Measurements from ENCODE around the gene CFHR2. TPM values are rescaled to one million over a fixed set of nuclear protein-coding genes. Genes with fewer than 3 reads are reported as not detected.
"Not testable (repeated sequence)": the region's sequence is repeated elsewhere in the genome, so short reads cannot be mapped to it uniquely, and the experiment has no call there.

CFHR2 gene
- total RNA-seq, 1 donor from 2014 or later: not detected

- DNase-seq; intact Hi-C loops (cut with micrococcal nuclease); ATAC-seq: not testable (repeated sequence)
Measured at GRCh38 chr1:196991919-196992651, 48.5 kb downstream of the CFHR2 start.

DNA sequence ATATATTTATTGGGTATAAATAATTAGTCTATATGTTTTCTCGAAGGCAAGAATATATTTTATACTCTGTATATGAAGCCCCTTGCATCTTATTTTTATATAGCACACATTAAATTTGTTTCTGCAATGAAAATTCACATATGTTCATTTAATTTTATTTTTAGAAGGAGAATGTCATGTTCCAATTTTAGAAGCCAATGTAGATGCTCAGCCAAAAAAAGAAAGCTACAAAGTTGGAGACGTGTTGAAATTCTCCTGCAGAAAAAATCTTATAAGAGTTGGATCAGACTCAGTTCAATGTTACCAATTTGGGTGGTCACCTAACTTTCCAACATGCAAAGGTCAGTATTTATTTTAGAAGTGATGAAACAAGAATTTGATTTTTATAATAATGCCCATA lies 50.4 kb downstream of the CFHR2 start:
- intact Hi-C loops (cut with micrococcal nuclease): no loop called here
- ATAC-seq (no peak), DNase-seq (no peak)

- no peak for DNase-seq
- ATAC-seq: no peak
- intact Hi-C loops (cut with micrococcal nuclease): no loop called here
Measured at GRCh38 chr1:196997423-196997822, 53.9 kb downstream of the CFHR2 start.

- intact Hi-C loops (cut with micrococcal nuclease): no loop called here
- DNase-seq (no peak), ATAC-seq (no peak)
Measured at GRCh38 chr1:197001828-197002227, 58.3 kb downstream of the CFHR2 start.

- DNase-seq (no peak), ATAC-seq (no peak)
- intact Hi-C loops (cut with micrococcal nuclease): no loop called here
Measured at GRCh38 chr1:197003132-197003531, 59.6 kb downstream of the CFHR2 start.

DNA sequence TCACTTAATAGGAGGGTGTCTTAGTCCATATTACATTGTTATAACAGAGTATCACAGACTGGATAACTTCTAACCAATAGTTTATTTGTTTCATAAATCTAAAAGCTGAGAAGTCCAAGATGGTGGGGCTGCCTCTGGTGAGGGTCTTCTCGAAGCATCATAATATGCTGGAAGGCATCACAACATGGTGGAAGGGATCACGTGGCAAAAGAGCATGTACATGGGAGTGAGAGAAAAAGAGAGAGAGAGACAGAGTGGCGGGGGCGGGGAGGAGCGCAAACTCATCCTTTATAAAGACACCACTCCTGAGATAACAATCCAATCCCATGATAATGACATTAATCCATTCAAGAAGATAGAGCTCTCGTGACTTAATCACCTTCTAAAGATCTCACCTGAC lies 65.3 kb downstream of the CFHR2 start:
- DNase-seq (no peak), ATAC-seq (no peak)
- intact Hi-C loops (cut with micrococcal nuclease): no loop called here

Other genes with a start within 250 kb of the CFHR2 start
- not detected for gene CFHR3, start 168.9 kb upstream of the CFHR2 start, total RNA-seq
- not detected for gene CFHR1, start 124.0 kb upstream of the CFHR2 start, total RNA-seq
- gene CFHR4, start 55.7 kb upstream of the CFHR2 start, total RNA-seq: not detected
- gene CFHR5, start 33.8 kb downstream of the CFHR2 start, total RNA-seq: not detected
- gene F13B, start 123.5 kb downstream of the CFHR2 start, total RNA-seq: not detected
- gene ASPM, start 202.9 kb downstream of the CFHR2 start, total RNA-seq: 0.40 TPM